ACHN (cell line): Measurements from ENCODE around the gene CD300H.
"Not testable (repeated sequence)": the region's sequence is repeated elsewhere in the genome, so short reads cannot be mapped to it uniquely, and the experiment has no call there.

ENCODE experiments used
- DNase-seq: peaks from one replicate; pipeline ENCODE4 v3.0.0-alpha.2; 2015
- in situ Hi-C: cut with HindIII; loops from 2 replicates; pipeline ENCODE4 v1.10.0; 2017; ENCODE audit warnings: low sequenced_read_pairs, low pct_ligation_motif_present, low pct_unique_long_range_greater_than_20kb

Gene CD300H

DNA sequence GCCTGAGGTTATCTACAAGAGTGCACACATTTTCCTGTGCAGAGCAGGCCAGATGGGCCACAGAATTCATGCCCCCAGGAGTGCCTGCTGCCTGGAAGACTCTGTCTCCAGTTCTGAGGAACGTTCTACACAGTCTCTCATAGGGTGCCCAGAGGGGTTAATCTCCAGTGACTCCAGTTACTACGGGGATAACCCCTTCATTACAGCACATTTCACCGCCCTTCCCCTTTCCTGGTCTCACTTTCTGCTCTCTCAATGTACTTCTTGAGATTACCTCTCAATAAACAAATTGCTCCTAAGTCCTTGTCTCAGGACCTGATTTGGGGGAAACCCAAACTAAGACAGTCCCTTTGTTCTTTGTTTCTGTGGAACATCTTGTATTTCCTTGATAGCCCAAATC, 5.7 kb downstream of the CD300H start:
- DNase-seq, result no peak
- in situ Hi-C loops, result no loop called here

DNA sequence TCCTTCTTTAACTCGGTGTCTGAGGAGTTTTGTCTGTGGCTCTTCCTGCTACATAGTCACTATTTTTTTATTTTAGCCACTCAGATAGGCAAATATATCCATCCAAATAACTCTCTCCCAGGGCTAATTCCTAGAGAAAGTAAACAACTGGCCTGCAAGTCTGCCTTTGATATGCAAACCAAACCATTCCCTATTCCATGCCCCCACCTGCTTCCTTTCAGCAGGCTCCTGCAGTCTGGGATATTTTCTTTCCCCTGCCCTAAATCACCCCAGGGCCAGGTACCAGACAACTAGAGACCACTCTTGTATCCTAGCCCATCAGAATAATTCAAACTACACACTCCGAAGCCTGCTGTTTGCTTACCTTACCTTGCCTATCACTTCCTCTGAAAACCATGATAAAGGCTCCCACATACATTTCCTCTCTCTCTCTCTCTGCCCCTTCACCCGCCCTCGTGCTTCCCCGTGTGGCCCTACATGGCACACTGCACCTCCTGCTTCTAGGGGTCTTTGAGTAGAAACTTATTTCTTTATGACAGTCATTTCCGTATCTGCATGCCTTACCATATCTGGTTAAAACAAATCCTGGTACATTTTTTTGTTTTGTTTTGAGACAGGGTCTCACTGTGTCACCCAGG, 8.3 kb downstream of the CD300H start:
- in situ Hi-C loops, result no loop called here
- no peak for DNase-seq

GRCh38 chr17:74558402-74558801, 8.9 kb downstream of the CD300H start:
- in situ Hi-C loops, DNase-seq: not testable (repeated sequence)

DNA sequence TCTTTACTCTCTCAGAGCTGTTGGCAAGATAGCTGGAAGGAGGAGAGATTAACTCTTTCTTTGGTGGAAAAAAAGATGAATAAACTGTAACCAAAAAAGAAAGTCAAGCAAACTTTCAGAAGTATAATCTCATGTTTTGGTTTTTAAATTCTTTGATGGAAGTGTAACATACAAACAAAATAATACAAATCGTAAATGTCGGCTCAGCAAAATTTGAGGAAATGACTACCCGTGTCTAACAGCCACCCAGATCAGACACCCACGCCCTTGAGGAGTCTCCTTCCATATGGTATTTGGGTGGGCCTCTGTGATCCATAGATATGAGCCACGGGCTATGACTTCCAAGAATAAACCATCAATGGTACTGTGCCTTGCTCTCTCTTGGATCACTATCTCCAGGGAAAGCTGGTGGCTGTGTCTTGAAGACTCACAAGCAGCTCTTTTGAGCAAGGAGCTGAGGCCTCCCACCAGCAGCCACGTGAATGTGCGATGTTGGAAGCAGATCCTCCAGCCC, 11.8 kb downstream of the CD300H start:
- in situ Hi-C loops, result no loop called here

GRCh38 chr17:74554909-74555308, 12.4 kb downstream of the CD300H start:
- DNase-seq, result no peak
- in situ Hi-C loops, result no loop called here

More for the DNA sequence above, 11.8 kb downstream of the CD300H start:
- DNase-seq, result no peak

DNA sequence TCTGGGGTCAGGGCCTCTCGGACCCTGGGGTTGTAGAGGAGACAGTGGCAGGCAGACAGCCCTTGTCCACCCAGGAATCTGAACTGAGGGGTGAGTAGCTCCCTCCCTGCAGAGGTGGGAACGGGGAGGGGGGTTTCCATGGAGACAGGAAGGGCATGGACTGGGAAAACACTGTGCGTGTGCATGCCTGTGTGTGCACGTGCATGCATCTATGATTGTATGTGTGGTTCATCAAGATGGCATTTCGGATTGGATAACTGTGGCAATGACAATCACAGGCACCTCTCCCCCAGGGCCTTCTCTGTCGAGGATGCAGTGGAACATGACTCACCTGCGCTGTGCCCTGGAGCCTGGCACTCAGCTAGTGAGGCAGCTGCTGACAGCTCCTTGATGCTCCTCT, 15.3 kb downstream of the CD300H start:
- in situ Hi-C loops, result no loop called here

DNA sequence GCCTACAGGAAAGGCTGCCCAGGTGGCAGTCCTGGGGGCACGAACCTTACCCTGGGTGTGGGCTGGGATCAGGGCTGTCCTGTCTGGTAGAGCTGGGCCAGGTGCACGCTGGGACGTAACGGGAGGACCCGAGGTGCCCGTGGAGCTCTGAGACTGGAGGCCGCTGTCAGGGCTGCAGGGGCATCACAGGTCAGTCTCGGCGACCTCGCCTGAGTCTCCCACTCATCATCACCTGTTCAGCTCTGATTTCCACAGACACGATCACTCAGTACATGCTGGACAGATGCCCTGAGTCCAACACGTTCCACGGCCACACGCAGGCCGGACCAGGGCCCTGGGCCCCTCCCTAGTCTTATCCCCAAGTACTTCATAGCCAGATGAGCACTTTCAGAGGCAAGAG, 16.7 kb downstream of the CD300H start:
- no peak for DNase-seq
- in situ Hi-C loops, result no loop called here

More for the DNA sequence above, 15.3 kb downstream of the CD300H start:
- DNase-seq, result no peak

- in situ Hi-C loops, result no loop called here
- no peak for DNase-seq
Measured at GRCh38 chr17:74549343-74549742, 18.0 kb downstream of the CD300H start.

- in situ Hi-C loops, result no loop called here
- DNase-seq, result peak; percentile 40
Measured at GRCh38 chr17:74547736-74548135, 19.6 kb downstream of the CD300H start.

DNA sequence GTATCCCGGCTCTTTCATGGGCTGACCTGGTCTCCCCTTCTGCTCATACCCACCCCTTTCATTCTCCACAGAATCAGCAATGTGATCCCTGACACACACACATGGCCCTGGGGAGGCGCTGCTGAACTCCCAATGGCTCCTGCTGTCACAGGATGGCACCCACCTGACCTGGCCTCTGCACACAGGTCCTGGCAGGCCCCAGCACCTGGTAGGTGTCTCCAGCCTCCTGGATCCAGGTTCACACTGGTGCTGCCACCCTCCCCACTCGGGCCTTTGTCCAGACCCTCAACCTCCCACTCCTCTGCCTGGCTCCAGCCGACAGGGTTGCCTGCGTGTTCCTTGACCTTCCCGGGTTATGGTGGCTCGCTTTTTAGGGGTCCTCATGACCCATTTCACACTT, 20.0 kb downstream of the CD300H start:
- DNase-seq, result no peak

DNA sequence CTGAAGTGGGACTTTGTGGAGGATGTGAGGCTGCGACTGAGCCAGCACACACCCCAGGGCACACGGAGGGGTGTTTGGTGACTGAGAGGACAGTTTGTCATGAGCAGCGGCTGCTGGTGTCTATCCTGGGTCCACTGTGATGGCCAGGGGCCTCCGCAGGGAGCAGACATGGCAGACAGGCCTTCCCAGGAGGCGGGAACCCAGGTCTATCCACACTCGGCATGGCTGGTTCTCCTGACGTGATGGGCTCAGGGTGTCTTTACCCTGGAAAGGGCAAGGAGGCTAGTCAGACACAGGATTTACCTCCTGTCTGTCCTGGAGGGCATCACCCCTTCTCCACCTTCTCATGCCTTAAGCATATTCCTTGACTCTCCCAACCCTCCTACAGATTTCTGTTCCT, 20.7 kb downstream of the CD300H start:
- DNase-seq, result no peak
- in situ Hi-C loops, result no loop called here

More for the DNA sequence above, 20.0 kb downstream of the CD300H start:
- in situ Hi-C loops, result no loop called here

- in situ Hi-C loops, result no loop called here
- DNase-seq, result no peak
Measured at GRCh38 chr17:74545843-74546230, 21.5 kb downstream of the CD300H start, which contains the start of gene CD300C. TSS of gene CD300C (minus strand) at chr17:74546115. CDS start at chr17:74545782, 333 bp downstream.

- in situ Hi-C loops, result no loop called here
- no peak for DNase-seq
Measured at GRCh38 chr17:74544991-74545842, 22.1 kb downstream of the CD300H start.

GRCh38 chr17:74543891-74544760, 23.2 kb downstream of the CD300H start:
- no peak for DNase-seq
- in situ Hi-C loops, result no loop called here

DNA sequence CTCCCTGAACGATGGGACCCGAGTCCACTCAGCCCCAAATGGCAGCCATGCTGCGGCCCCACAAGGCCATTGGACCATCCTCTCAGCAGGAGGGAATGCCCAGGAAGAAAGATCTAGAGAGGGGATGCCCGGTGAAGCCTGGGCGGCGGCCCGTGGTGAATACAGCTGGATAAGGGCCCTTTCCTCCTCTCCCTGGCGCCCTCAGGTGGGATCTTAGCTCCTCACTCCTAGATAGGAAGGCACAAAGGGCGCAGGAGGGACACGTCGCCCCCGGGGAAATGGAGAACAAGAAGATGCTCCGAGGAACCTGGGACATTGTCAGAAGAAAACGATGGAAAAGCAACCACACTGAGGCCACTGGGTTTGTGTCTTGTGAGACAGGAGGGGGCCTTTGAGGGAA, 23.9 kb downstream of the CD300H start:
- in situ Hi-C loops, result no loop called here
- DNase-seq, result no peak

DNA sequence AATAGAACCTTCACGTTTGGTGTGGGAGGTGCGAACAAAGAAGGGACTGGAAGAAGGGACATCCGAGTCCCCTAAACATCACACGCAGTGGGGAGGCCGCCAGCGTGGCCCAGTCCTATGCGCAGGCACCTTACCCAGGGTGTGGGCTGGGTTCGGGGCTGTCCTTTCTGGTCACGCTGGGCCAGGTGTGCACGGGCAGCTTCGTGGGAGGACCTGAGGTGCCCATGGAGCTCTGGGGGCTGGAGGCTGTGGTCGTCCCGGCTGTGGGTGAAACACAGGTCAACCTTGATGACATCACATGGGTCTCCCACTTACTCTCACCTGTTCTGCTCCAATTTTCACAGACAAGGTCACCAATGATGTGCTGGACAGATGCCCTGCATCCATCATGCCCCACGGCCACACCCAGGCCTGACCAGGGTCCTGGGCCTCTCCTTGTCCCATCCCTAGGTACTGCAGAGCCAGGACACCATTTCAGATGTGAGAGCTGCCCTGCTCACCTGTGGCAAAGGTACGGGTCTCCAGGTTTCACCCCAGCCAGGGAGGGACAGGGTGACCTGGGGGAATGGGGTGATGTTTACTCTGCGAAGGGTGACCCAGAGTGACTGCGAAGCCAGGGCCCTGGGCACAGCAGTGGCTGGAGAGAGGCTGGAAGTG, 24.5 kb downstream of the CD300H start:
- in situ Hi-C loops, result no loop called here

DNA sequence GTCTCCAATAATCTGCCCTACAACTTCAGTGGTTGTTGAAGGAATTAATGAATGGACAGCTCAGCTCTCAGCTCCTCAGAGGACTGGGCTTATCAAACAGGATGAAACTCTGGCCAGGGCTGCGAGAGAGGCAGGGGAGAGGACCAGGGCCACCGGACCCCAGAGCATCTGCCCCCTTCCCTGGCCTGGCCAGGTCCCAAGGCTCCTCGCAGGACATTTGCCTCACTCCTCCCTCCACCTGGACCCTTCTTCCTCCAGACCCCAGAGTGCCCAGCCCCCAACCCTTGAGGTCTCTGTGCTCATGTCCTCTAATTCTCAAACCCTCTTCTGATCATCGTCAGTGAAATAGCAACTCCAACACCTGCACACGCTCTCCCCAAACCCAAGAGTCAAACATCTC, 25.1 kb downstream of the CD300H start:
- no peak for DNase-seq
- in situ Hi-C loops, result no loop called here

More for the DNA sequence above, 24.5 kb downstream of the CD300H start:
- DNase-seq, result no peak
